SU-DHL-6 (cell line): ENCODE results near the gene KPTN.

ENCODE experiments used
- H2AFZ ChIP-seq: fragments of 200-600 bp; sonication (generic); 2 replicates; pipeline ENCODE4 v1.6.1; 2014; ENCODE audit warnings: low read depth, mild to moderate bottlenecking, moderate library complexity, mixed read lengths, antibody characterized with exemption, low read length; ENCODE audit not compliant: severe bottlenecking
- H3F3A ChIP-seq: fragments of 200-600 bp; shearing (Covaris generic); 2 replicates; pipeline ENCODE4 v1.6.0; 2016; ENCODE audit warnings: antibody characterized with exemption, mild to moderate bottlenecking; ENCODE audit not compliant: insufficient read depth
- H3K27ac ChIP-seq: fragments of 200-600 bp; sonication (generic); 2 replicates; pipeline ENCODE4 v1.5.1; 2016; ENCODE audit warnings: low read depth, mild to moderate bottlenecking, low read length, moderate library complexity, mixed read lengths
- H3K27me3 ChIP-seq: fragments of 200-600 bp; sonication (generic), shearing (Covaris generic); 2 replicates; pipeline ENCODE4 v1.6.0; 2014; ENCODE audit warnings: mild to moderate bottlenecking, low read length
- H3K36me3 ChIP-seq: fragments of 200-600 bp; sonication (generic); 2 replicates; pipeline ENCODE4 v1.6.1; 2014; ENCODE audit warnings: mild to moderate bottlenecking, low read length, mixed read lengths
- H3K4me2 ChIP-seq: fragments of 300-600, 200-600 bp; shearing (Covaris generic), sonication (generic); 2 replicates; pipeline ENCODE4 v1.6.0; 2014; ENCODE audit warnings: low read length, low read depth, mild to moderate bottlenecking; ENCODE audit not compliant: poor library complexity, severe bottlenecking
- H3K4me3 ChIP-seq: fragments of 200-600 bp; sonication (generic); 2 replicates; pipeline ENCODE4 v1.5.1; 2014; ENCODE audit warnings: antibody characterized with exemption, low read length, mild to moderate bottlenecking, mixed read lengths; ENCODE audit not compliant: insufficient read depth, poor library complexity, severe bottlenecking
- H3K79me2 ChIP-seq: fragments of 200-600 bp; sonication (generic); 2 replicates; pipeline ENCODE4 v1.6.1; 2014; ENCODE audit warnings: mild to moderate bottlenecking, low read length, moderate library complexity; ENCODE audit not compliant: insufficient read depth
- H3K9ac ChIP-seq: fragments of 200-600 bp; sonication (generic); 2 replicates; pipeline ENCODE4 v1.7.0; 2014; ENCODE audit warnings: mild to moderate bottlenecking, low read length
- H3K9me2 ChIP-seq: fragments of 200-600 bp; sonication (generic); replicated peaks from 2 replicates; pipeline ENCODE4 v1.6.1; 2014; ENCODE audit warnings: low read length; ENCODE audit not compliant: insufficient read depth
- H3K9me3 ChIP-seq: fragments of 200-600 bp; sonication (generic); 2 replicates; pipeline ENCODE4 v1.6.1; 2014; ENCODE audit warnings: low read length, mixed read lengths; ENCODE audit not compliant: insufficient read depth
- H4K20me1 ChIP-seq: fragments of 200-600 bp; sonication (generic); 2 replicates; pipeline ENCODE4 v1.6.1; 2014; ENCODE audit warnings: low read depth, mild to moderate bottlenecking, antibody characterized with exemption, low read length, moderate library complexity, mixed read lengths
- EZH2phosphoT487 ChIP-seq: fragments of 200-600 bp; sonication (generic), shearing (Covaris generic); conservative IDR thresholded peaks from 2 replicates; pipeline ENCODE4 v1.6.1; 2018; ENCODE audit warnings: mild to moderate bottlenecking, antibody characterized with exemption, low read length, moderate library complexity, mixed read lengths
- TF ChIP-seq, protein P1 (sequence below): fragments of 200-600 bp; sonication (generic); IDR thresholded peaks from one replicate; pipeline ENCODE4 v1.5.1; 2017; ENCODE audit warnings: antibody characterized with exemption, mild to moderate bottlenecking, low read length, moderate library complexity; ENCODE audit not compliant: insufficient read depth, poor library complexity, severe bottlenecking

KPTN gene

DNA sequence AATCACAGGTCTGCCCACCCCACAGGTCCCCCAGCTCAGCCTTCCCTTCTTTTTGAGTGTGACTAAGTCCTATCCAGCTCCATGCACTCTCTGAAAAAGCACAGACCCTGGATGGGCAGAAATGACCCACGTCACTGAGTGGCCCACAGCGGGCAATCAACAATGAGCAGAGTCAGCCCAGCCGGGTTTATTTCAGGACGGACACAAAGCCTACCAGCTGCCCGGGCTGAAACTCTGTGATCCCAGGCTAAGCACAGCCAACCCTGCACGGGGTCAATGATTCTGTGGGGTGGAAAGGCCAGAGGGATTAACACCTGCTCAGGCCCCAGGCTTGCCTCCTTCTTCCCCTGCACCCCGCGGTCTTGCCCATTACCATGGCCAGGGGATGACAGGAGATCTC is 22.4 kb upstream of the KPTN start:
- TF ChIP-seq, protein P1, sequence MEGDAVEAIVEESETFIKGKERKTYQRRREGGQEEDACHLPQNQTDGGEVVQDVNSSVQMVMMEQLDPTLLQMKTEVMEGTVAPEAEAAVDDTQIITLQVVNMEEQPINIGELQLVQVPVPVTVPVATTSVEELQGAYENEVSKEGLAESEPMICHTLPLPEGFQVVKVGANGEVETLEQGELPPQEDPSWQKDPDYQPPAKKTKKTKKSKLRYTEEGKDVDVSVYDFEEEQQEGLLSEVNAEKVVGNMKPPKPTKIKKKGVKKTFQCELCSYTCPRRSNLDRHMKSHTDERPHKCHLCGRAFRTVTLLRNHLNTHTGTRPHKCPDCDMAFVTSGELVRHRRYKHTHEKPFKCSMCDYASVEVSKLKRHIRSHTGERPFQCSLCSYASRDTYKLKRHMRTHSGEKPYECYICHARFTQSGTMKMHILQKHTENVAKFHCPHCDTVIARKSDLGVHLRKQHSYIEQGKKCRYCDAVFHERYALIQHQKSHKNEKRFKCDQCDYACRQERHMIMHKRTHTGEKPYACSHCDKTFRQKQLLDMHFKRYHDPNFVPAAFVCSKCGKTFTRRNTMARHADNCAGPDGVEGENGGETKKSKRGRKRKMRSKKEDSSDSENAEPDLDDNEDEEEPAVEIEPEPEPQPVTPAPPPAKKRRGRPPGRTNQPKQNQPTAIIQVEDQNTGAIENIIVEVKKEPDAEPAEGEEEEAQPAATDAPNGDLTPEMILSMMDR = no peak
- no peak for TF ChIP-seq EZH2phosphoT487
- Histone ChIP-seq H4K20me1 (no peaks in the 10 kb centered on the region), H3K4me3 (no peak overlapping the region), H3K4me2 (no peak overlapping the region), H3K9me2 (no peaks in the 10 kb centered on the region), H3F3A (no peaks in the 10 kb centered on the region), H2AFZ (no peak overlapping the region), H3K36me3 (no peaks in the 10 kb centered on the region), H3K27me3 (no peaks in the 10 kb centered on the region), H3K9me3 (no peaks in the 10 kb centered on the region), H3K79me2 (peaks cover 45% of the 10 kb centered on the region; the same call in 1 of the 2 replicates), H3K27ac (no peak overlapping the region), H3K9ac (no peak overlapping the region)

DNA sequence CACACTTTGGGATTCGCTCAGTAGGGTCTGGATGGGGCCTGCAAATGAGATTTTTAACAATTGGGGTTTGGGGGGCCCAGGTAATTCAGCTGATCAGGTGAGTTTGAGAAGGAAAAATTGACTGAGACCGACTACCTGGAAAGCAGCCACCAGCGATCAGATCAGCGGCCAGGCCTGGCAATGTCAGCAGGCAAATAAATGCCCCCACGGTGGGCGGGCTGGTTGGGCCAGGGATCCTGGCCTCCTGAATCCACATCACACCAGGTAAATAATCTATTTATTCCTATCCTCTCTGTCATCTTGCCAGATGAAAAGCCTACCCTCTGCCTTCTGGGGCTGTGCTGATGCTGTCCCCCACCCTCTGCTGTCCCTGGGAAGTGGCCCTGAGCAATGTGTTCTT is 21.5 kb upstream of the KPTN start:
- Histone ChIP-seq H3F3A (no peaks in the 10 kb centered on the region), H3K36me3 (no peaks in the 10 kb centered on the region), H3K79me2 (peaks cover 36% of the 10 kb centered on the region; the same call in 1 of the 2 replicates), H3K4me3 (no peak overlapping the region), H3K27me3 (no peaks in the 10 kb centered on the region), H3K9me3 (no peaks in the 10 kb centered on the region), H4K20me1 (no peaks in the 10 kb centered on the region), H3K9me2 (no peaks in the 10 kb centered on the region), H3K27ac (no peak overlapping the region), H2AFZ (no peak overlapping the region), H3K9ac (no peak overlapping the region), H3K4me2 (no peak overlapping the region)
- no peak for TF ChIP-seq EZH2phosphoT487
- TF ChIP-seq, protein P1 = no peak

DNA sequence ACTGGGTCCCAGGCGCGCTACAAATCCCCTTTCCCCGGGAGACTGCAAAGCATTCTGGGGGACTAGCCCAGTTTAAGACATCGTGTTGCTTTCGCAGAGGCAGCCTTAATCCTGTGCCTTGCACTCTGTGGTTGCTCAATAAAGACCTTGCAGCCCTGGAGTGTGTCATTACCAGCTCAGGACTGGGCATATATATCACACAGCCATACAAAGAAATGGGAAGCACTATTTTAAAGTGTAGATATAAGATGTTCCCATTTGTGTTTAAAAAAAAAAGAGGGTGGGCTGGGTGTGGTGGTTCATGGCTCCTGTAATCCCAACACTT is 19.8 kb upstream of the KPTN start:
- Histone ChIP-seq H3K9me3 (no peaks in the 10 kb centered on the region), H3K9me2 (no peaks in the 10 kb centered on the region), H3K36me3 (no peaks in the 10 kb centered on the region), H3K27ac (no peak overlapping the region), H3K79me2 (peaks cover 22% of the 10 kb centered on the region; the same call in 1 of the 2 replicates), H3K4me3 (no peak overlapping the region), H3K27me3 (no peaks in the 10 kb centered on the region), H3K9ac (no peak overlapping the region), H2AFZ (no peak overlapping the region), H3K4me2 (no peak overlapping the region), H4K20me1 (no peaks in the 10 kb centered on the region), H3F3A (no peaks in the 10 kb centered on the region)
- no peak for TF ChIP-seq EZH2phosphoT487

DNA sequence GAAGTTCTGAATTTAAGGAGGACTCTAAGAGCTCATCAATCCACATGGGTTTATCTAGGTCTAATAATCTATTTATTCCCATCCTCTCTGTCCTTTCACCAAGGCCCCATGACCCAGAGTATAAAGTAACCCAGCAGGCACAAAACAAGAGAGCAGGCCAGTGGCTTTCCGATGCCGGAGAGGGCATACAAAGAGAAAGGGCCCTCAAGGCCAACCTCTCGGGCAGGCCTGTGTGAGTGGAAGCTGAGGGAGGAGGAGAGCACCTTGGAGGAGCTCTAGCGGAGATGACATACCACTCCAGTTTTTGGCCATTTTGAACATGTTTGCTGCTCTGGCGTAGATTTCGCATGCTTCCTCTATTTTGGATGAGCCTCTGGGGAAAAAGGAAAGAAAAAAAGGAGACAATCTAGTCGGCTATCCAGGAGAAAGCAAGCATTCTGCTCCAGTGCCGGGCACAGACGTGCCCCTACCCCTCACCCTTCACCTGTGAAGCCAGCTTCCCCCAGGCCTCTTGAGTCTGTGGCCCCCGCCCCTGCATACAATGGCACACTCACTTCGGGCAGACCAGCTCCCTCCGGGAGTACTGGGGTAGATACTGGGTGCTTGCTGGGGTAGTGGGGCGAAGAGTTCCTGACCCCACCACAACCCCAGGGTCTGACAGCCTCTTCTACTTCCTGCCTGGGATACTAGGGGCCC is 19.3 kb upstream of the KPTN start:
- Histone ChIP-seq H3K4me3 (no peak overlapping the region), H2AFZ (no peak overlapping the region), H3K27me3 (no peaks in the 10 kb centered on the region), H3K9me3 (no peaks in the 10 kb centered on the region), H3K27ac (no peak overlapping the region), H3K9me2 (no peaks in the 10 kb centered on the region), H3K9ac (no peak overlapping the region), H3K4me2 (no peak overlapping the region), H4K20me1 (no peaks in the 10 kb centered on the region), H3K79me2 (peaks cover 17% of the 10 kb centered on the region; the same call in 1 of the 2 replicates), H3K36me3 (no peaks in the 10 kb centered on the region), H3F3A (no peaks in the 10 kb centered on the region)
- no peak for TF ChIP-seq EZH2phosphoT487
- TF ChIP-seq, protein P1 = no peak
